ENCODE data around the gene SPHK2.

SPHK2 gene

DNA sequence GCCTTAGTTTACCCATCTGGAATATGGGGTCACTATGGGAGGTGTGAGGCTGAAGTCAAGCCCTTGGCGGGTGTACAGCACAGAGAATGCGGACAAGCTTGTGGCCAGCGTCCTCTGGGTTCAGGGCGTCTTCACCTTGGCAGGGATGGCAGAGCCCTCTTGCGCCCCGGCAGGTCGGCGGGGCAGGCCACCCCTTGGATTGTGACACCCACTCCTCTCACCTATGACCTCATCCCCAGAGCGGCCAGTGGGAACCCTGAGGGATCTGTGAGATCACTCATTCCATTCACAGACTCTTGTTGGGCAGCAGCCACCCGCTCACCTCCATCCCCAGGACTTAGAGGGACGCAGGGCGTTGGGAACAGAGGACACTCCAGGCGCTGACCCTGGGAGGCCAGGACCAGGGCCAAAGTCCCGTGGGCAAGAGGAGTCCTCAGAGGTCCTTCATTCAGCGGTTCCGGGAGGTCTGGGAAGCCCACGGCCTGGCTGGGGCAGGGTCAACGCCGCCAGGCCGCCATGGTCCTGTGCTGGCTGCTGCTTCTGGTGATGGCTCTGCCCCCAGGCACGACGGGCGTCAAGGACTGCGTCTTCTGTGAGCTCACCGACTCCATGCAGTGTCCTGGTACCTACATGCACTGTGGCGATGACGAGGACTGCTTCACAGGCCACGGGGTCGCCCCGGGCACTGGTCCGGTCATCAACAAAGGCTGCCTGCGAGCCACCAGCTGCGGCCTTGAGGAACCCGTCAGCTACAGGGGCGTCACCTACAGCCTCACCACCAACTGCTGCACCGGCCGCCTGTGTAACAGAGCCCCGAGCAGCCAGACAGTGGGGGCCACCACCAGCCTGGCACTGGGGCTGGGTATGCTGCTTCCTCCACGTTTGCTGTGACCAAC, 12.6 kb upstream of the SPHK2 start, which contains the start of gene SPACA4:
SPACA4 (plus strand) TSS at position 280 of the 896 bp plus-strand sequence; CDS start at position 517, 237 bp downstream.
- CTCF ChIA-PET: interaction anchor here (0.6 to 5.3 kb wide), 5 partner anchors 17 to 340 kb away, joined by 3 to 51 read pairs (median 5); no protein-coding TSS in a partner anchor
- Histone ChIP-seq H3K36me3 (ENCODE audit: control insufficient read depth in 2 of 2, insufficient read depth in 1 of 2, low read length in 2 of 2) (no peaks in the 10 kb centered on the region), H3K4me1 (ENCODE audit: control insufficient read depth, insufficient read depth, low read length) (no peaks in the 10 kb centered on the region; the same call in 1 of the 2 replicates), H3K27ac (ENCODE audit: extremely low read depth, low read depth, low read length) (no peak within 1 kb of the TSS), H3K4me3 (ENCODE audit: low read depth, low read length) (no peak within 1 kb of the TSS), H3K9me3 (ENCODE audit: control insufficient read depth, insufficient read depth, low read depth, low read length) (no peaks in the 10 kb centered on the region)
- POLR2A ChIA-PET: interaction anchor here (0.7 to 5.2 kb wide), 2 partner anchors 12 to 345 kb away, joined by 3 to 60 read pairs; partner anchors contain the start of genes RPL18 and SPHK2
- no peak for TF ChIP-seq ZNF596 (tag by site-specific recombination; IDR thresholded peaks at IDR 0.05)
- no peak for TF ChIP-seq ZNF202 (tag by site-specific recombination; IDR thresholded peaks at IDR 0.05; ENCODE audit: borderline replicate concordance)
- TF ChIP-seq ZNF350 (tag by site-specific recombination; IDR thresholded peaks at IDR 0.05): no peak
- TF ChIP-seq, protein P1, sequence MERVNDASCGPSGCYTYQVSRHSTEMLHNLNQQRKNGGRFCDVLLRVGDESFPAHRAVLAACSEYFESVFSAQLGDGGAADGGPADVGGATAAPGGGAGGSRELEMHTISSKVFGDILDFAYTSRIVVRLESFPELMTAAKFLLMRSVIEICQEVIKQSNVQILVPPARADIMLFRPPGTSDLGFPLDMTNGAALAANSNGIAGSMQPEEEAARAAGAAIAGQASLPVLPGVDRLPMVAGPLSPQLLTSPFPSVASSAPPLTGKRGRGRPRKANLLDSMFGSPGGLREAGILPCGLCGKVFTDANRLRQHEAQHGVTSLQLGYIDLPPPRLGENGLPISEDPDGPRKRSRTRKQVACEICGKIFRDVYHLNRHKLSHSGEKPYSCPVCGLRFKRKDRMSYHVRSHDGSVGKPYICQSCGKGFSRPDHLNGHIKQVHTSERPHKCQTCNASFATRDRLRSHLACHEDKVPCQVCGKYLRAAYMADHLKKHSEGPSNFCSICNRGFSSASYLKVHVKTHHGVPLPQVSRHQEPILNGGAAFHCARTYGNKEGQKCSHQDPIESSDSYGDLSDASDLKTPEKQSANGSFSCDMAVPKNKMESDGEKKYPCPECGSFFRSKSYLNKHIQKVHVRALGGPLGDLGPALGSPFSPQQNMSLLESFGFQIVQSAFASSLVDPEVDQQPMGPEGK (tag by site-specific recombination; IDR thresholded peaks at IDR 0.05): no peak
- no peak for TF ChIP-seq ZNF155 (tag by site-specific recombination; IDR thresholded peaks at IDR 0.05)
- no peak for TF ChIP-seq ZNF510 (tag by site-specific recombination; IDR thresholded peaks at IDR 0.05; ENCODE audit: insufficient replicate concordance)
- TF ChIP-seq ZIC2 (tag by site-specific recombination; IDR thresholded peaks at IDR 0.05): no peak
- TF ChIP-seq WT1 (tag by site-specific recombination; IDR thresholded peaks at IDR 0.05): no peak
- TF ChIP-seq, protein P2, sequence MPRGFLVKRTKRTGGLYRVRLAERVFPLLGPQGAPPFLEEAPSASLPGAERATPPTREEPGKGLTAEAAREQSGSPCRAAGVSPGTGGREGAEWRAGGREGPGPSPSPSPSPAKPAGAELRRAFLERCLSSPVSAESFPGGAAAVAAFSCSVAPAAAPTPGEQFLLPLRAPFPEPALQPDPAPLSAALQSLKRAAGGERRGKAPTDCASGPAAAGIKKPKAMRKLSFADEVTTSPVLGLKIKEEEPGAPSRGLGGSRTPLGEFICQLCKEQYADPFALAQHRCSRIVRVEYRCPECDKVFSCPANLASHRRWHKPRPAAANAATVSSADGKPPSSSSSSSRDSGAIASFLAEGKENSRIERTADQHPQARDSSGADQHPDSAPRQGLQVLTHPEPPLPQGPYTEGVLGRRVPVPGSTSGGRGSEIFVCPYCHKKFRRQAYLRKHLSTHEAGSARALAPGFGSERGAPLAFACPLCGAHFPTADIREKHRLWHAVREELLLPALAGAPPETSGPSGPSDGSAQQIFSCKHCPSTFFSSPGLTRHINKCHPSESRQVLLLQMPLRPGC (tag by site-specific recombination; IDR thresholded peaks at IDR 0.05): no peak
- no peak for TF ChIP-seq ZNF324 (tag by site-specific recombination; IDR thresholded peaks at IDR 0.05)
- no peak for TF ChIP-seq ZBTB7A (tag by site-specific recombination; IDR thresholded peaks at IDR 0.05; ENCODE audit: low read depth)
- no peak for TF ChIP-seq ZNF792 (tag by site-specific recombination; IDR thresholded peaks at IDR 0.05)
- TF ChIP-seq ZNF473 (tag by site-specific recombination; IDR thresholded peaks at IDR 0.05): no peak
- TF ChIP-seq PRDM6 (tag by site-specific recombination; IDR thresholded peaks at IDR 0.05): no peak
- TF ChIP-seq, protein P3, sequence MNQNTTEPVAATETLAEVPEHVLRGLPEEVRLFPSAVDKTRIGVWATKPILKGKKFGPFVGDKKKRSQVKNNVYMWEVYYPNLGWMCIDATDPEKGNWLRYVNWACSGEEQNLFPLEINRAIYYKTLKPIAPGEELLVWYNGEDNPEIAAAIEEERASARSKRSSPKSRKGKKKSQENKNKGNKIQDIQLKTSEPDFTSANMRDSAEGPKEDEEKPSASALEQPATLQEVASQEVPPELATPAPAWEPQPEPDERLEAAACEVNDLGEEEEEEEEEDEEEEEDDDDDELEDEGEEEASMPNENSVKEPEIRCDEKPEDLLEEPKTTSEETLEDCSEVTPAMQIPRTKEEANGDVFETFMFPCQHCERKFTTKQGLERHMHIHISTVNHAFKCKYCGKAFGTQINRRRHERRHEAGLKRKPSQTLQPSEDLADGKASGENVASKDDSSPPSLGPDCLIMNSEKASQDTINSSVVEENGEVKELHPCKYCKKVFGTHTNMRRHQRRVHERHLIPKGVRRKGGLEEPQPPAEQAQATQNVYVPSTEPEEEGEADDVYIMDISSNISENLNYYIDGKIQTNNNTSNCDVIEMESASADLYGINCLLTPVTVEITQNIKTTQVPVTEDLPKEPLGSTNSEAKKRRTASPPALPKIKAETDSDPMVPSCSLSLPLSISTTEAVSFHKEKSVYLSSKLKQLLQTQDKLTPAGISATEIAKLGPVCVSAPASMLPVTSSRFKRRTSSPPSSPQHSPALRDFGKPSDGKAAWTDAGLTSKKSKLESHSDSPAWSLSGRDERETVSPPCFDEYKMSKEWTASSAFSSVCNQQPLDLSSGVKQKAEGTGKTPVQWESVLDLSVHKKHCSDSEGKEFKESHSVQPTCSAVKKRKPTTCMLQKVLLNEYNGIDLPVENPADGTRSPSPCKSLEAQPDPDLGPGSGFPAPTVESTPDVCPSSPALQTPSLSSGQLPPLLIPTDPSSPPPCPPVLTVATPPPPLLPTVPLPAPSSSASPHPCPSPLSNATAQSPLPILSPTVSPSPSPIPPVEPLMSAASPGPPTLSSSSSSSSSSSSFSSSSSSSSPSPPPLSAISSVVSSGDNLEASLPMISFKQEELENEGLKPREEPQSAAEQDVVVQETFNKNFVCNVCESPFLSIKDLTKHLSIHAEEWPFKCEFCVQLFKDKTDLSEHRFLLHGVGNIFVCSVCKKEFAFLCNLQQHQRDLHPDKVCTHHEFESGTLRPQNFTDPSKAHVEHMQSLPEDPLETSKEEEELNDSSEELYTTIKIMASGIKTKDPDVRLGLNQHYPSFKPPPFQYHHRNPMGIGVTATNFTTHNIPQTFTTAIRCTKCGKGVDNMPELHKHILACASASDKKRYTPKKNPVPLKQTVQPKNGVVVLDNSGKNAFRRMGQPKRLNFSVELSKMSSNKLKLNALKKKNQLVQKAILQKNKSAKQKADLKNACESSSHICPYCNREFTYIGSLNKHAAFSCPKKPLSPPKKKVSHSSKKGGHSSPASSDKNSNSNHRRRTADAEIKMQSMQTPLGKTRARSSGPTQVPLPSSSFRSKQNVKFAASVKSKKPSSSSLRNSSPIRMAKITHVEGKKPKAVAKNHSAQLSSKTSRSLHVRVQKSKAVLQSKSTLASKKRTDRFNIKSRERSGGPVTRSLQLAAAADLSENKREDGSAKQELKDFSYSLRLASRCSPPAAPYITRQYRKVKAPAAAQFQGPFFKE (tag by site-specific recombination; IDR thresholded peaks at IDR 0.05; ENCODE audit: borderline replicate concordance): no peak

Measured in HEK293 (cell line).